Measurements from ENCODE around the gene SLC25A12.

DNA sequence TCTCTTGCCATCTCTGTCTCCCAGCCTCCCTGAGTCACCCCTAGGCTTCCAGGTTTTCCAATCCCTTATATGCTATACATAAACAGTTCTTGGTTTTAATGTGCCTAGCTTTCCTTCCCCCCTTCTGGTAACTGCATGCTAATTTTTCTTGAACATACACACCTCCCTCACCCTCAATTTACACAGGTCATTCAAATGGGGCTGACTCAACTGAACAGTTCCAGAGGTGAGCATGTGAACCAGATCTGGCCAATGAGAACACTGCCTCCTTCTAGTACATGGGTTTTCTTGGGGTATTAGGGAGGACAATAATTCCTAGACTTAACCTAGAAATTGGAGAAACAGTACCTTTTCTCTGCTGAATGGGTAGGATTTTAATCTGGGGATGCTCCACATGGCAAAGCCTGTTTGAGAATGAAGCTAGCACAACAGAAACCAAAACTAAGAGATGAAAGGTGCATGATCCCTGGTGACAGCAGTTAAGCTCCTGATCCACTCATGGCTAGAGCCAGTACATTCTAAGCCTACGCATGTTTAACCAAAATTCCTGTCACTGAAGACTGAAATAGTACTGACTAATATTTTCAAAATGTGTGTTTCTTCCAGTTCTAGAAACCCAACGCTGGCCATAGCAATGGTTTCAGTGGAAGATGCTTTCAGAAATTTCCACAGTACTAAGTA lies 11.8 kb downstream of the SLC25A12 start:
- TF ChIP-seq GATA2 (IDR thresholded peaks at IDR 0.05; ENCODE audit: low read depth, low read length) (no peak), GATA3 (IDR thresholded peaks at IDR 0.05; ENCODE audit: low read depth, low read length) (no peak)
